Gastroesophageal sphincter (tissue), 4 donors: Measurements from ENCODE around the gene MLXIP. TPM values are rescaled to one million over a fixed set of nuclear protein-coding genes. Genes with fewer than 3 reads are reported as not detected.

Experiments used
- ATAC-seq: fragments of 150-250 bp; one replicate; pipeline ENCODE4 v1.9.1; 2016; ENCODE audit warnings: mild to moderate bottlenecking, moderate library complexity
- H3K27ac ChIP-seq, 4 donors: fragments of 200-600 bp; sonication (generic) in 3 of 4; 1 replicate in 3 of 4; 2 replicates in 1 of 4; pipeline ENCODE4 v1.5.1; 2016 to 2019
- H3K27me3 ChIP-seq: fragments of 200-600 bp; sonication (generic); one replicate; pipeline ENCODE4 v1.5.1; 2019
- H3K36me3 ChIP-seq, 2 donors: fragments of 200-600 bp; sonication (generic); one replicate each; pipeline ENCODE4 v1.5.1; 2019; ENCODE audit warnings: control low read depth in 1 of 2
- H3K4me1 ChIP-seq, 3 donors: fragments of 200-600 bp; sonication (generic); 1 replicate in 2 of 3; 2 replicates in 1 of 3; pipeline ENCODE4 v1.5.1; 2016 to 2019; ENCODE audit warnings: control low read depth in 2 of 3
- H3K4me3 ChIP-seq, 2 donors: fragments of 200-600 bp; sonication (generic); one replicate each; pipeline ENCODE4 v1.5.1; 2019; ENCODE audit warnings: mild to moderate bottlenecking in 1 of 2, moderate library complexity in 1 of 2
- H3K9me3 ChIP-seq, 3 donors: fragments of 200-600 bp; sonication (generic); one replicate each; pipeline ENCODE4 v1.5.1; 2017 to 2019; ENCODE audit warnings: control low read depth in 2 of 3
- CTCF ChIP-seq, 4 experiments: fragments of 200-600 bp in 2 of 4; fragments of 450-650 bp in 2 of 4; sonication (generic) in 1 of 4; IDR thresholded peaks; one replicate each; pipeline ENCODE4 v1.5.1; 2017 to 2019; ENCODE audit warnings: antibody characterized with exemption in 4 of 4, mild to moderate bottlenecking in 2 of 4, moderate library complexity in 2 of 4
- EP300 ChIP-seq: sonication (generic); formaldehyde crosslinking; IDR thresholded peaks from one replicate; pipeline ENCODE4 v1.6.1; 2017; ENCODE audit warnings: antibody characterized with exemption, mild to moderate bottlenecking
- POLR2A ChIP-seq, 2 donors: fragments of 450-650 bp; IDR thresholded peaks; one replicate each; pipeline ENCODE4 v1.6.1; 2017; ENCODE audit warnings: antibody characterized with exemption in 2 of 2, mild to moderate bottlenecking in 2 of 2, moderate library complexity in 1 of 2
- POLR2AphosphoS5 ChIP-seq: sonication (generic); formaldehyde crosslinking; IDR thresholded peaks from one replicate; pipeline ENCODE4 v1.6.1; 2017; ENCODE audit warnings: antibody characterized with exemption
- WGBS, 2 donors: methylation state at CpG; one replicate each; pipeline ENCODE4 v1.1.5; 2018; ENCODE audit warnings: low coverage in 1 of 2; 5-methylcytosine and 5-hydroxymethylcytosine counted together
- total RNA-seq, 4 donors: library from RNA; depleted of rRNA; stranded (reverse); fragments of >200 nt; gene quantifications; one replicate each; pipeline ENCODE4 v1.1.0, GENCODE V29; 2016

Gene MLXIP
- total RNA-seq, 4 donors from 2014 or later: 28.8 to 87.4 (median 54.9) TPM

GRCh38 chr12:122183588-122183940 is 105.0 kb downstream of the MLXIP start:
- Histone ChIP-seq H3K9me3 (no peaks in the 10 kb centered on the region), H3K27me3 (no peaks in the 10 kb centered on the region), H3K27ac (peak overlapping the region in 1 of 4 donors; percentile 57), H3K4me3 (peak overlapping the region in 1 of 2 donors; percentile 58), H3K4me1 (peaks cover 0 to 11% (median 0%) of the 10 kb centered on the region in 3 donors), H3K36me3 (no peaks in the 10 kb centered on the region)
- TF ChIP-seq EP300 (no peak), POLR2AphosphoS5 (no peak), CTCF (IDR thresholded peaks at IDR 0.05) (no peak), POLR2A (IDR thresholded peaks at IDR 0.05) (no peak)
- 88 to 100% methylated on average over 1 to 5 of the region's 10 CpGs for WGBS, 2 donors
- ATAC-seq: no peak

GRCh38 chr12:122184517-122184916 is 106.0 kb downstream of the MLXIP start:
- H3K4me3 ChIP-seq: no peak overlapping the region
- no peaks in the 10 kb centered on the region for H3K9me3 ChIP-seq
- H3K27ac ChIP-seq: no peak overlapping the region
- ATAC-seq: no peak
- H3K36me3 ChIP-seq: no peaks in the 10 kb centered on the region
- H3K27me3 ChIP-seq: no peaks in the 10 kb centered on the region
- peaks cover 0 to 11% (median 0%) of the 10 kb centered on the region in 3 donors for H3K4me1 ChIP-seq
- TF ChIP-seq POLR2A (IDR thresholded peaks at IDR 0.05): no peak
- TF ChIP-seq POLR2AphosphoS5: no peak
- no peak for TF ChIP-seq CTCF (IDR thresholded peaks at IDR 0.05)
- TF ChIP-seq EP300: no peak
- WGBS, 2 donors: 96% methylated on average over 4 of the region's 18 CpGs; no CpG with 5 or more reads in 1 of the 2 donors

GRCh38 chr12:122185079-122185478 is 106.5 kb downstream of the MLXIP start:
- Histone ChIP-seq H3K27me3 (no peaks in the 10 kb centered on the region), H3K36me3 (no peaks in the 10 kb centered on the region), H3K4me1 (peaks cover 0 to 11% (median 0%) of the 10 kb centered on the region in 3 donors), H3K27ac (no peak overlapping the region), H3K4me3 (no peak overlapping the region), H3K9me3 (no peaks in the 10 kb centered on the region)
- WGBS, 2 donors: 79 to 80% methylated on average over 3 to 4 of the region's 7 CpGs
- TF ChIP-seq CTCF (IDR thresholded peaks at IDR 0.05): no peak
- TF ChIP-seq EP300: no peak
- TF ChIP-seq POLR2AphosphoS5: no peak
- TF ChIP-seq POLR2A (IDR thresholded peaks at IDR 0.05): no peak
- no peak for ATAC-seq

GRCh38 chr12:122185494-122186082 is 107.0 kb downstream of the MLXIP start:
- TF ChIP-seq EP300 (no peak), POLR2AphosphoS5 (no peak), POLR2A (IDR thresholded peaks at IDR 0.05) (no peak), CTCF (IDR thresholded peaks at IDR 0.05) (no peak)
- WGBS, 2 donors: 93 to 100% methylated on average over 1 to 3 of the region's 10 CpGs
- peaks cover 0 to 11% (median 0%) of the 10 kb centered on the region in 3 donors for H3K4me1 ChIP-seq

GRCh38 chr12:122187466-122187865 is 108.9 kb downstream of the MLXIP start:
- H3K4me3 ChIP-seq: no peak overlapping the region
- H3K27me3 ChIP-seq: no peaks in the 10 kb centered on the region
- H3K36me3 ChIP-seq: no peaks in the 10 kb centered on the region
- no peak for ATAC-seq
- H3K9me3 ChIP-seq: no peaks in the 10 kb centered on the region
- H3K4me1 ChIP-seq: peaks cover 0 to 11% (median 0%) of the 10 kb centered on the region in 3 donors
- WGBS, 2 donors: no CpG with 5 or more reads among the region's 12 CpGs
- H3K27ac ChIP-seq: no peak overlapping the region
- TF ChIP-seq POLR2AphosphoS5 (no peak), POLR2A (IDR thresholded peaks at IDR 0.05) (no peak), EP300 (no peak), CTCF (IDR thresholded peaks at IDR 0.05) (no peak)

More at GRCh38 chr12:122185494-122186082, 107.0 kb downstream of the MLXIP start:
- Histone ChIP-seq H3K27me3 (no peaks in the 10 kb centered on the region), H3K36me3 (no peaks in the 10 kb centered on the region), H3K27ac (no peak overlapping the region), H3K4me3 (no peak overlapping the region), H3K9me3 (no peaks in the 10 kb centered on the region)
- no peak for ATAC-seq
